Measurements from ENCODE around the gene BMP8A.

GRCh38 chr1:39509360-39510009 is 18.0 kb downstream of the BMP8A start:
- TF ChIP-seq CTCF (IDR thresholded peaks at IDR 0.05) (no peak), EZH2 (IDR thresholded peaks at IDR 0.05) (no peak), EZH2phosphoT487 (IDR thresholded peaks at IDR 0.05) (no peak)
